ENCODE measurements around the gene HOXD10. TPM values are rescaled to one million over a fixed set of nuclear protein-coding genes. Genes with fewer than 3 reads are reported as not detected.

The HOXD10 gene
- total RNA-seq, 1 donor: 58.7 TPM

DNA sequence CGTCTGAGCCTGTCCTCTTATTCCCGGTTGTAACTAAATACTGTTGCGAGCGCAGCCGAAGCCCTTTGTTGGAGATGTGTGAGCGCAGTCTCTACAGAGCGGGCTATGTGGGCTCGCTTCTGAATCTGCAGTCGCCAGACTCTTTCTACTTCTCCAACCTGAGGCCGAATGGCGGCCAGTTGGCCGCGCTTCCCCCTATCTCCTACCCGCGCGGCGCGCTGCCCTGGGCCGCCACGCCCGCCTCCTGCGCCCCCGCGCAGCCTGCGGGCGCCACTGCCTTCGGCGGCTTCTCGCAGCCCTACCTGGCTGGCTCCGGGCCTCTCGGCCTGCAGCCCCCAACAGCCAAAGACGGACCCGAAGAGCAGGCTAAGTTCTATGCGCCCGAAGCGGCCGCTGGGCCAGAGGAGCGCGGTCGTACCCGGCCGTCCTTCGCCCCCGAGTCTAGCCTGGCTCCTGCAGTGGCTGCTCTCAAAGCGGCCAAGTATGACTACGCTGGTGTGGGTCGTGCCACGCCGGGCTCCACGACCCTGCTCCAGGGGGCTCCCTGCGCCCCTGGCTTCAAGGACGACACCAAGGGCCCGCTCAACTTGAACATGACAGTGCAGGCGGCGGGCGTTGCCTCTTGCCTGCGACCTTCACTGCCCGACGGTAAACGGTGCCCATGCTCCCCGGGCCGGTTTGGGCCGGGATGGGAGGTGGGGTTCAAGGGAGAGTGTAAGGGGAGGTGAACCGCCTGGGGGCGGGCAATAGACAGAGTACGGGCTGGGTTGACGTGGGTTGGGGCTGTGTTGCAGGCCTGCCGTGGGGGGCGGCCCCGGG lies 16.6 kb upstream of the HOXD10 start, which contains the start of gene HOXD12:
Gene HOXD12, plus strand, starts transcription at position 68 of the 819 bp plus-strand sequence. Its CDS starts 7 bp downstream, at position 75.
- H3K4me3 ChIP-seq (ENCODE audit: low read depth, low read length): no peak within 1 kb of the TSS
- TF ChIP-seq, protein P1, sequence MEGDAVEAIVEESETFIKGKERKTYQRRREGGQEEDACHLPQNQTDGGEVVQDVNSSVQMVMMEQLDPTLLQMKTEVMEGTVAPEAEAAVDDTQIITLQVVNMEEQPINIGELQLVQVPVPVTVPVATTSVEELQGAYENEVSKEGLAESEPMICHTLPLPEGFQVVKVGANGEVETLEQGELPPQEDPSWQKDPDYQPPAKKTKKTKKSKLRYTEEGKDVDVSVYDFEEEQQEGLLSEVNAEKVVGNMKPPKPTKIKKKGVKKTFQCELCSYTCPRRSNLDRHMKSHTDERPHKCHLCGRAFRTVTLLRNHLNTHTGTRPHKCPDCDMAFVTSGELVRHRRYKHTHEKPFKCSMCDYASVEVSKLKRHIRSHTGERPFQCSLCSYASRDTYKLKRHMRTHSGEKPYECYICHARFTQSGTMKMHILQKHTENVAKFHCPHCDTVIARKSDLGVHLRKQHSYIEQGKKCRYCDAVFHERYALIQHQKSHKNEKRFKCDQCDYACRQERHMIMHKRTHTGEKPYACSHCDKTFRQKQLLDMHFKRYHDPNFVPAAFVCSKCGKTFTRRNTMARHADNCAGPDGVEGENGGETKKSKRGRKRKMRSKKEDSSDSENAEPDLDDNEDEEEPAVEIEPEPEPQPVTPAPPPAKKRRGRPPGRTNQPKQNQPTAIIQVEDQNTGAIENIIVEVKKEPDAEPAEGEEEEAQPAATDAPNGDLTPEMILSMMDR (IDR thresholded peaks at IDR 0.05; ENCODE audit: insufficient read depth, low read depth, low read length): no peak
- no peak for DNase-seq (ENCODE audit: low read depth)

DNA sequence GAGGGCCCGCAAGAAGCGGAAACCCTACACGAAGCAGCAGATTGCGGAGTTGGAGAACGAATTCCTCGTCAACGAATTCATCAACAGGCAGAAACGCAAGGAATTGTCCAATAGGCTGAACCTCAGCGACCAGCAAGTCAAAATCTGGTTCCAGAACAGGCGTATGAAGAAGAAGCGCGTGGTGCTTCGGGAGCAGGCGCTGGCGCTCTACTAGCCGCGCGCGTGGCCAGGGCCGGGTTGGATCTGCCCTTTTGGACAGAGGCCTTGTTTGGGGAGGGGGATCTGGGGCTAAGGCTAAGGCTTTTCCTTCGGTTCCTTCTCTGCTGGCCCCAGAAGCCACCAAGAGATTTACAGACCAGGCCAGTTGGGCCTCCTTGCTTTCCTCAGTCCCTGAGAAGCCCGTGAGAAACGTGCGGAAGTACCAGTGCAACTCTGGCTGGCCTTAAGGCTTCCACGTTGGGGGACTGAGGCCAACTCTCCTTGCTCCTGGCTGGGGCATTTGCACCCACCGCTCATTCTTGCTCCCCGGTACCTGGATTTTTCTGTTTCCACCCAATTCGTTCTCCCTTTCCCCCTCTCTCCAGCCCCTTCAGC lies 15.9 kb upstream of the HOXD10 start:
- no peak overlapping the region for H3K4me3 ChIP-seq (ENCODE audit: low read depth, low read length)
- DNase-seq (ENCODE audit: low read depth): no peak
- TF ChIP-seq, protein P1 (IDR thresholded peaks at IDR 0.05; ENCODE audit: insufficient read depth, low read depth, low read length): no peak

DNA sequence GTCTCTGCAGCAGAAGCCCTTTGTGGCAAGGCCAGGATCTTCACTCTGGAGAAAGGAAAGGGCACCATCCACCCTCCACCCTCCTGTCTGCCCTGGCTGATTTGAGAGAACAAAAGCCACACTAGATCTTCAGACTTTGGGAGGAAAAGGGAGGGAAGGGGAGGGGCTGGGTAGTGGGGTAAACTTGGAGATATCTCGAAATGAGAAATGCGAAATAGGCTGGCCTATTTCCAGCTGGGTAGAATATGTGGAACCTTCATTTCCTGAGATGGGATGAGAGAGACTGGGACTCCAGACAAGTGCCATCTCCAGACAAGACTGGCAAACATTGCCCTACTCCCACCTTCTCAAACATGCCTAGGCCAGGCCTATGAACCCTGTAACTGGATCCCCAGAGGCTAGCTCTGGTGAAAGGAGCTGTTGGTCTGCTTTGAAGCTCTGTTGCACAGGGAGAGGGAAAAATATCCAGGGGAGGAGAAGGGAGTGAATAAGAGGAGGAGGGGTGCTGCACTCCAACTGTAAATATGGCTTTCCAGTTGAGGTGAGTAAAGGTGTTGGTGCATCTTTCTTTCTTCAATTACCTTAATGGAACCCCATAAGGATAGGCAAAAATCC lies 15.3 kb upstream of the HOXD10 start:
- TF ChIP-seq, protein P1 (IDR thresholded peaks at IDR 0.05; ENCODE audit: insufficient read depth, low read depth, low read length): no peak
- H3K4me3 ChIP-seq (ENCODE audit: low read depth, low read length): no peak overlapping the region
- DNase-seq (ENCODE audit: low read depth): no peak

DNA sequence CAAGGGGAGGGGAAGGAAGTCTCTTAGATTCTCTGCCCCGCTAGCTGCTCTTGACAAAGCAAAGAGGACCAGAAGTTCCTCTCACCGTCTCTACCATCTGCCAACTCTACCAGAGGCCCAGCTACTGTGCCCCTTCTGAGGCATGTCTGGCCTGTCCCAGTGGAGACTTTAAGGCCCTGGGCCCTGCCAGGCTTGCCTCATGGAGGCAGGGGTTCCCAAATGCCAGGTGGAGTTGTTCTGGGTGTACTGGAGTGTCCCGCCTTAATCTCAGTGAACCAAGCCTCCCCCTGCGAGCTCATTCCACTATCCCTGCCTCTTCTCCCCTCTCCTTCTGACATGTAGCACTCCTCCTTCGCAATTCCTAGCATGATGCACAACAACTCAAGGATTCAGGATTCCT lies 14.7 kb upstream of the HOXD10 start:
- H3K4me3 ChIP-seq (ENCODE audit: low read depth, low read length): no peak overlapping the region
- no peak for DNase-seq (ENCODE audit: low read depth)
- TF ChIP-seq, protein P1 (IDR thresholded peaks at IDR 0.05; ENCODE audit: insufficient read depth, low read depth, low read length): no peak

DNA sequence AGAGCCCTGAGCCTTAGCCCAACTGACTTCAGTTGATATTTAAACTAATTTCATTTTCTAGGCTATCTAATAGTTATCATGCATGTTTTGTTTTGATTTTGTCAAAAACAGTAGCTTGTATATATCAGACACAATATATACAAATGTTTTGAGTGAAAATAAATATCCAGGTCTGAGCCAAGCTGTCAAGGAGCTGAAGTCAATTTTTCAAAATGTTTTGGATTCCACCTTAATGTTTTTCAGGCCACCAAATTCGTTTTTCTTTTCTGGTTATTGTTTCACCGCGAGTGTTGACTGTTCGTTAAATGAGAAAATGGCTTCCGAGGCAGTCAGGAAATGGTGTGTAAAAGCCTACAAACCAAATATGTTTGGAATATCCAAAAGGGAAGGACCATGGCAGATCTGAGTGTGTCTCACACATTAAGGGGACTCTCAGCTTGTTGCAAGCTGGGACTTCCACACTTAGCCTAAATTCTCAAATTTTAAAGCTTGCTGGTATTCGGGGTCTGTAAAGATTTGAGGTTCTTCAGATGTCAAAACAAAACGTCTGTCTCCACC lies 14.2 kb upstream of the HOXD10 start:
- no peak for DNase-seq (ENCODE audit: low read depth)
- H3K4me3 ChIP-seq (ENCODE audit: low read depth, low read length): no peak overlapping the region

DNA sequence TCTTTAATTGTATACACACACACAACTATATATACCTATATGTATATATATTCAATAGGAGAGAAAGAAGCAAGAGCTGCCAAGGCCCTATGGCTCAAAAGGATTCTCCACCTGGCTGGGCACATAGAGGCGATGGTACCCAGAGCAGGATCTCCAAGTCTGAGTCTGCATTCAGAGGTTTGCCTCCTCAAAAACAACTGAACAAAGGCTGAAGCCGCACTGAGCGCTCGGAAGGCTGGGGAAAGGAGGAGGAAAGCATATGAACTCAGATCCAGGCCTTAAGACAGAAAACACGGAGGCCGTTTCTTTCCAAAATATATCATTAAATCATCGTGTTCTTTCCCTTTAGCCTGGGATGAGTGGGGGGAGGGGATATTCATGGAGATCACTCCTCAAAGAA lies 13.4 kb upstream of the HOXD10 start:
- peak overlapping the region; percentile 63 for H3K4me3 ChIP-seq (ENCODE audit: low read depth, low read length)

More for the DNA sequence above, 14.2 kb upstream of the HOXD10 start:
- TF ChIP-seq, protein P1 (IDR thresholded peaks at IDR 0.05; ENCODE audit: insufficient read depth, low read depth, low read length): no peak

More for the DNA sequence above, 13.4 kb upstream of the HOXD10 start:
- DNase-seq (ENCODE audit: low read depth): no peak
- TF ChIP-seq, protein P1 (IDR thresholded peaks at IDR 0.05; ENCODE audit: insufficient read depth, low read depth, low read length): no peak

All from fibroblast of villous mesenchyme (primary cell).